Measurements from ENCODE around the gene PLCB3. TPM values are rescaled to one million over a fixed set of nuclear protein-coding genes. Genes with fewer than 3 reads are reported as not detected.

PLCB3 gene
- total and polyA plus RNA-seq, 2 of the 13 experiments (the other 11 are each of a cell fraction or from before 2014, with no cell fraction given): 7.5 to 13.8 TPM

DNA sequence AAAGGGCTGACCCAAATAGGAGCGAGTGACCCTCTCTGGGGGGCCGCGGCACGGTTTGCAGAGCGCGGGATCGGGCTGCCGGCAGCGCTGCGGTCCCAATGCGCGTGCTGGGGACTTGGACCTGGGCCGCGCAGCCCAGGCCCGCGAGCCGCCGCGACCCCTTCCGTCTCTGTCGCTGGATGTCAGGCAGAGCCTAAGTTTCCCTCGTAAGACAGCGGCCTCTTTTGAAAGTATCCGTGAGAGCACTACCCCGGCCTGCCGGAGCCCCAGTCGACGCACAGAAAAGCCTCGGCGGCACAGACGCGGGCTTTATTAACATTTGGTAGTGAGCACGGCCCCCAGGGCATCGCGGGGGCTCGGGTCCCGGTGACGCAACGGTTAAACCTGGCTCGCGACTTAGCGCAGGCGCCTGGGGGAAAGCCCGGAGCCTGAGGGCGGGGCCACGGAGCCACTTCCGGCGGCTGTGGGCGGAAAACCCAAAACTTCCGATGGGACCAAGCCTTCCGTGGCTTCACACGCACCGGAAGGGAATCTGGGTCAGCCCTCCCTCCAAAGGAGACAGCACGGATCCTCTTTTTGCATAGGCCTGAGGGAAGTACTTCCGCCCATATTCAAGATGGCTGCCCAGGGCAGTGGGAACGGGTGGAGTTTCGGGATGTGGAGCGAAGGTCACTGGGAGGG lies 18.4 kb downstream of the PLCB3 start (continued):
- TF ChIP-seq, protein P1, sequence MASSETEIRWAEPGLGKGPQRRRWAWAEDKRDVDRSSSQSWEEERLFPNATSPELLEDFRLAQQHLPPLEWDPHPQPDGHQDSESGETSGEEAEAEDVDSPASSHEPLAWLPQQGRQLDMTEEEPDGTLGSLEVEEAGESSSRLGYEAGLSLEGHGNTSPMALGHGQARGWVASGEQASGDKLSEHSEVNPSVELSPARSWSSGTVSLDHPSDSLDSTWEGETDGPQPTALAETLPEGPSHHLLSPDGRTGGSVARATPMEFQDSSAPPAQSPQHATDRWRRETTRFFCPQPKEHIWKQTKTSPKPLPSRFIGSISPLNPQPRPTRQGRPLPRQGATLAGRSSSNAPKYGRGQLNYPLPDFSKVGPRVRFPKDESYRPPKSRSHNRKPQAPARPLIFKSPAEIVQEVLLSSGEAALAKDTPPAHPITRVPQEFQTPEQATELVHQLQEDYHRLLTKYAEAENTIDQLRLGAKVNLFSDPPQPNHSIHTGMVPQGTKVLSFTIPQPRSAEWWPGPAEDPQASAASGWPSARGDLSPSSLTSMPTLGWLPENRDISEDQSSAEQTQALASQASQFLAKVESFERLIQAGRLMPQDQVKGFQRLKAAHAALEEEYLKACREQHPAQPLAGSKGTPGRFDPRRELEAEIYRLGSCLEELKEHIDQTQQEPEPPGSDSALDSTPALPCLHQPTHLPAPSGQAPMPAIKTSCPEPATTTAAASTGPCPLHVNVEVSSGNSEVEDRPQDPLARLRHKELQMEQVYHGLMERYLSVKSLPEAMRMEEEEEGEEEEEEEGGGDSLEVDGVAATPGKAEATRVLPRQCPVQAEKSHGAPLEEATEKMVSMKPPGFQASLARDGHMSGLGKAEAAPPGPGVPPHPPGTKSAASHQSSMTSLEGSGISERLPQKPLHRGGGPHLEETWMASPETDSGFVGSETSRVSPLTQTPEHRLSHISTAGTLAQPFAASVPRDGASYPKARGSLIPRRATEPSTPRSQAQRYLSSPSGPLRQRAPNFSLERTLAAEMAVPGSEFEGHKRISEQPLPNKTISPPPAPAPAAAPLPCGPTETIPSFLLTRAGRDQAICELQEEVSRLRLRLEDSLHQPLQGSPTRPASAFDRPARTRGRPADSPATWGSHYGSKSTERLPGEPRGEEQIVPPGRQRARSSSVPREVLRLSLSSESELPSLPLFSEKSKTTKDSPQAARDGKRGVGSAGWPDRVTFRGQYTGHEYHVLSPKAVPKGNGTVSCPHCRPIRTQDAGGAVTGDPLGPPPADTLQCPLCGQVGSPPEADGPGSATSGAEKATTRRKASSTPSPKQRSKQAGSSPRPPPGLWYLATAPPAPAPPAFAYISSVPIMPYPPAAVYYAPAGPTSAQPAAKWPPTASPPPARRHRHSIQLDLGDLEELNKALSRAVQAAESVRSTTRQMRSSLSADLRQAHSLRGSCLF (CRISPR knock-in tag; IDR thresholded peaks at IDR 0.05; ENCODE audit: borderline replicate concordance): no peak
- TF ChIP-seq, protein P2, sequence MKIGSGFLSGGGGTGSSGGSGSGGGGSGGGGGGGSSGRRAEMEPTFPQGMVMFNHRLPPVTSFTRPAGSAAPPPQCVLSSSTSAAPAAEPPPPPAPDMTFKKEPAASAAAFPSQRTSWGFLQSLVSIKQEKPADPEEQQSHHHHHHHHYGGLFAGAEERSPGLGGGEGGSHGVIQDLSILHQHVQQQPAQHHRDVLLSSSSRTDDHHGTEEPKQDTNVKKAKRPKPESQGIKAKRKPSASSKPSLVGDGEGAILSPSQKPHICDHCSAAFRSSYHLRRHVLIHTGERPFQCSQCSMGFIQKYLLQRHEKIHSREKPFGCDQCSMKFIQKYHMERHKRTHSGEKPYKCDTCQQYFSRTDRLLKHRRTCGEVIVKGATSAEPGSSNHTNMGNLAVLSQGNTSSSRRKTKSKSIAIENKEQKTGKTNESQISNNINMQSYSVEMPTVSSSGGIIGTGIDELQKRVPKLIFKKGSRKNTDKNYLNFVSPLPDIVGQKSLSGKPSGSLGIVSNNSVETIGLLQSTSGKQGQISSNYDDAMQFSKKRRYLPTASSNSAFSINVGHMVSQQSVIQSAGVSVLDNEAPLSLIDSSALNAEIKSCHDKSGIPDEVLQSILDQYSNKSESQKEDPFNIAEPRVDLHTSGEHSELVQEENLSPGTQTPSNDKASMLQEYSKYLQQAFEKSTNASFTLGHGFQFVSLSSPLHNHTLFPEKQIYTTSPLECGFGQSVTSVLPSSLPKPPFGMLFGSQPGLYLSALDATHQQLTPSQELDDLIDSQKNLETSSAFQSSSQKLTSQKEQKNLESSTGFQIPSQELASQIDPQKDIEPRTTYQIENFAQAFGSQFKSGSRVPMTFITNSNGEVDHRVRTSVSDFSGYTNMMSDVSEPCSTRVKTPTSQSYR (CRISPR knock-in tag; IDR thresholded peaks at IDR 0.05; ENCODE audit: borderline replicate concordance): no peak
- TF ChIP-seq, protein P3, sequence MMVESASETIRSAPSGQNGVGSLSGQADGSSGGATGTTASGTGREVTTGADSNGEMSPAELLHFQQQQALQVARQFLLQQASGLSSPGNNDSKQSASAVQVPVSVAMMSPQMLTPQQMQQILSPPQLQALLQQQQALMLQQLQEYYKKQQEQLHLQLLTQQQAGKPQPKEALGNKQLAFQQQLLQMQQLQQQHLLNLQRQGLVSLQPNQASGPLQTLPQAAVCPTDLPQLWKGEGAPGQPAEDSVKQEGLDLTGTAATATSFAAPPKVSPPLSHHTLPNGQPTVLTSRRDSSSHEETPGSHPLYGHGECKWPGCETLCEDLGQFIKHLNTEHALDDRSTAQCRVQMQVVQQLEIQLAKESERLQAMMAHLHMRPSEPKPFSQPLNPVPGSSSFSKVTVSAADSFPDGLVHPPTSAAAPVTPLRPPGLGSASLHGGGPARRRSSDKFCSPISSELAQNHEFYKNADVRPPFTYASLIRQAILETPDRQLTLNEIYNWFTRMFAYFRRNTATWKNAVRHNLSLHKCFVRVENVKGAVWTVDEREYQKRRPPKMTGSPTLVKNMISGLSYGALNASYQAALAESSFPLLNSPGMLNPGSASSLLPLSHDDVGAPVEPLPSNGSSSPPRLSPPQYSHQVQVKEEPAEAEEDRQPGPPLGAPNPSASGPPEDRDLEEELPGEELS (CRISPR knock-in tag; IDR thresholded peaks at IDR 0.05): peak; percentile 43; the same call in 1 of the 2 replicates
- TF ChIP-seq ZNF607 (CRISPR knock-in tag; IDR thresholded peaks at IDR 0.05; ENCODE audit: borderline replicate concordance) (no peak; the same call in 1 of the 2 replicates), BORCS8-MEF2B (CRISPR knock-in tag; IDR thresholded peaks at IDR 0.05) (no peak; the same call in 1 of the 2 replicates), NCOA1 (CRISPR knock-in tag; IDR thresholded peaks at IDR 0.05) (0 out of 2 replicates have a peak, but pooled peaks have one; percentile 73), ELF4 (CRISPR knock-in tag; IDR thresholded peaks at IDR 0.05; ENCODE audit: borderline replicate concordance) (peak; percentile 99), NR2F6 (IDR thresholded peaks at IDR 0.05) (peak; percentile 52), NR2F6 (CRISPR knock-in tag; IDR thresholded peaks at IDR 0.05) (peak; percentile 83)
- TF ChIP-seq, protein P4, sequence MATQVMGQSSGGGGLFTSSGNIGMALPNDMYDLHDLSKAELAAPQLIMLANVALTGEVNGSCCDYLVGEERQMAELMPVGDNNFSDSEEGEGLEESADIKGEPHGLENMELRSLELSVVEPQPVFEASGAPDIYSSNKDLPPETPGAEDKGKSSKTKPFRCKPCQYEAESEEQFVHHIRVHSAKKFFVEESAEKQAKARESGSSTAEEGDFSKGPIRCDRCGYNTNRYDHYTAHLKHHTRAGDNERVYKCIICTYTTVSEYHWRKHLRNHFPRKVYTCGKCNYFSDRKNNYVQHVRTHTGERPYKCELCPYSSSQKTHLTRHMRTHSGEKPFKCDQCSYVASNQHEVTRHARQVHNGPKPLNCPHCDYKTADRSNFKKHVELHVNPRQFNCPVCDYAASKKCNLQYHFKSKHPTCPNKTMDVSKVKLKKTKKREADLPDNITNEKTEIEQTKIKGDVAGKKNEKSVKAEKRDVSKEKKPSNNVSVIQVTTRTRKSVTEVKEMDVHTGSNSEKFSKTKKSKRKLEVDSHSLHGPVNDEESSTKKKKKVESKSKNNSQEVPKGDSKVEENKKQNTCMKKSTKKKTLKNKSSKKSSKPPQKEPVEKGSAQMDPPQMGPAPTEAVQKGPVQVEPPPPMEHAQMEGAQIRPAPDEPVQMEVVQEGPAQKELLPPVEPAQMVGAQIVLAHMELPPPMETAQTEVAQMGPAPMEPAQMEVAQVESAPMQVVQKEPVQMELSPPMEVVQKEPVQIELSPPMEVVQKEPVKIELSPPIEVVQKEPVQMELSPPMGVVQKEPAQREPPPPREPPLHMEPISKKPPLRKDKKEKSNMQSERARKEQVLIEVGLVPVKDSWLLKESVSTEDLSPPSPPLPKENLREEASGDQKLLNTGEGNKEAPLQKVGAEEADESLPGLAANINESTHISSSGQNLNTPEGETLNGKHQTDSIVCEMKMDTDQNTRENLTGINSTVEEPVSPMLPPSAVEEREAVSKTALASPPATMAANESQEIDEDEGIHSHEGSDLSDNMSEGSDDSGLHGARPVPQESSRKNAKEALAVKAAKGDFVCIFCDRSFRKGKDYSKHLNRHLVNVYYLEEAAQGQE (IDR thresholded peaks at IDR 0.05; ENCODE audit: borderline replicate concordance in 1 of 2, low read depth in 1 of 2, low read length in 2 of 2): no peak
- TF ChIP-seq, protein P5, sequence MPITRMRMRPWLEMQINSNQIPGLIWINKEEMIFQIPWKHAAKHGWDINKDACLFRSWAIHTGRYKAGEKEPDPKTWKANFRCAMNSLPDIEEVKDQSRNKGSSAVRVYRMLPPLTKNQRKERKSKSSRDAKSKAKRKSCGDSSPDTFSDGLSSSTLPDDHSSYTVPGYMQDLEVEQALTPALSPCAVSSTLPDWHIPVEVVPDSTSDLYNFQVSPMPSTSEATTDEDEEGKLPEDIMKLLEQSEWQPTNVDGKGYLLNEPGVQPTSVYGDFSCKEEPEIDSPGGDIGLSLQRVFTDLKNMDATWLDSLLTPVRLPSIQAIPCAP (CRISPR knock-in tag; IDR thresholded peaks at IDR 0.05; ENCODE audit: low read depth): no peak
- TF ChIP-seq, protein P6, sequence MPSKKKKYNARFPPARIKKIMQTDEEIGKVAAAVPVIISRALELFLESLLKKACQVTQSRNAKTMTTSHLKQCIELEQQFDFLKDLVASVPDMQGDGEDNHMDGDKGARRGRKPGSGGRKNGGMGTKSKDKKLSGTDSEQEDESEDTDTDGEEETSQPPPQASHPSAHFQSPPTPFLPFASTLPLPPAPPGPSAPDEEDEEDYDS (CRISPR knock-in tag; IDR thresholded peaks at IDR 0.05): peak; percentile 70
